ENCODE data around the gene PDZD2.

GRCh38 chr5:31706186-31706585 lies 67.3 kb downstream of the PDZD2 start:
- TF ChIP-seq EZH2 (IDR thresholded peaks at IDR 0.05; ENCODE audit: borderline replicate concordance, low read length), result no peak
- TF ChIP-seq CTCF (conservative IDR thresholded peaks at IDR 0.05 in 1 of 2, IDR thresholded peaks at IDR 0.05 in 1 of 2; ENCODE audit: extremely low read depth in 1 of 2, insufficient read depth in 1 of 2, low read depth in 1 of 2, low read length in 2 of 2), result no peak

Data from mammary epithelial cell (primary cell).